K562 (cell line): ENCODE data around the gene PDIA5. TPM values are rescaled to one million over a fixed set of nuclear protein-coding genes. Genes with fewer than 3 reads are reported as not detected.
A peak's percentile ranks its signal among the peaks of the same experiment; 100 is the strongest.

ENCODE experiments used
- ATAC-seq: fragments of 200-7000 bp; cut with Tn5 transposase; 3 replicates; pipeline ENCODE4 v1.9.1; 2020; ENCODE audit warnings: moderate library complexity
- BruUV-seq: library from RNA; stranded (reverse); fragments of 400-500 nt; replicated peaks from 2 replicates; lab custom pipeline; 2021; lab: Mats Ljungman, UMichigan
- CTCF ChIA-PET: fragments of 300-600 bp; formaldehyde crosslinking; extraction: SDS; loops from one replicate; lab custom pipeline; 2021; ENCODE audit warnings: low intra/inter-chr PET ratio; lab: Yijun Ruan, JAX
- POLR2A ChIA-PET: fragments of 300-600, 350-650 bp; sonication (Branson Sonifier 250); formaldehyde crosslinking; extraction: SDS; loops from one replicate; lab custom pipeline; 2021; ENCODE audit warnings: antibody characterized with exemption, inconsistent platforms; lab: Yijun Ruan, JAX
- DNase-seq, 4 experiments: peaks; one replicate each; pipeline versions ENCODE4 v3.0.0 to v3.0.0-alpha.2; 2011 to 2018; ENCODE audit warnings: low spot score in 3 of 4, mixed read lengths in 3 of 4; ENCODE audit errors: extremely low read depth in 1 of 4
- FAIRE-seq: peaks from 2 replicates; lab custom pipeline; 2011; peaks lifted over from hg19 to GRCh38; lab: Jason Lieb, UNC
- H2AFZ ChIP-seq: 2 replicates; pipeline ENCODE4 v1.6.0; 2011; ENCODE audit warnings: low read depth, low read length, control low read depth, inconsistent platforms
- H3K27ac ChIP-seq: fragments of 200-600 bp; 3 replicates; pipeline ENCODE4 v1.8.0; 2011; ENCODE audit warnings: low read depth, mild to moderate bottlenecking, control low read depth, inconsistent platforms, low read length, moderate library complexity, mixed read lengths; ENCODE audit errors: extremely low read depth
- H3K27me3 ChIP-seq, 2 experiments: fragments of 300-600 bp in 1 of 2; 2 replicates in 1 of 2; 3 replicates in 1 of 2; pipeline versions ENCODE4 v1.6.0 to v1.8.0; 2011; ENCODE audit warnings: inconsistent platforms in 2 of 2, low read length in 2 of 2, mild to moderate bottlenecking in 1 of 2, mixed read lengths in 1 of 2, moderate library complexity in 1 of 2; ENCODE audit not compliant: control insufficient read depth in 2 of 2, insufficient read depth in 2 of 2
- H3K36me3 ChIP-seq: fragments of 300-600 bp; 3 replicates; pipeline ENCODE4 v1.8.0; 2011; ENCODE audit warnings: mild to moderate bottlenecking, low read length, inconsistent platforms; ENCODE audit not compliant: control insufficient read depth, insufficient read depth
- H3K4me1 ChIP-seq, 2 experiments: fragments of 200-600 bp in 1 of 2; replicated peaks in 1 of 2; 2 replicates in 1 of 2; 3 replicates in 1 of 2; pipeline versions ENCODE4 v1.5.1 to v1.8.0; 2011; ENCODE audit warnings: inconsistent platforms in 2 of 2, low read length in 2 of 2, mild to moderate bottlenecking in 1 of 2, mixed read lengths in 1 of 2, moderate library complexity in 1 of 2; ENCODE audit not compliant: control insufficient read depth in 2 of 2, insufficient read depth in 2 of 2
- H3K4me2 ChIP-seq: 2 replicates; pipeline ENCODE4 v1.6.1; 2011; ENCODE audit warnings: low read length, control low read depth, inconsistent platforms, mixed read lengths; ENCODE audit not compliant: insufficient read depth
- H3K4me3 ChIP-seq: fragments of 200-600 bp; sonication (generic), shearing (Covaris generic); 2 replicates; pipeline ENCODE4 v1.5.1; 2016; ENCODE audit warnings: control low read depth, inconsistent platforms
- H3K79me2 ChIP-seq: fragments of 200-600 bp; 3 replicates; pipeline ENCODE4 v1.8.0; 2011; ENCODE audit warnings: low read length, inconsistent platforms; ENCODE audit not compliant: control insufficient read depth, insufficient read depth
- H3K9ac ChIP-seq, 2 experiments: 2 replicates each; pipeline versions ENCODE4 v1.6.0 to v1.6.1; 2011; ENCODE audit warnings: low read depth in 2 of 2, low read length in 2 of 2, control low read depth in 1 of 2, inconsistent platforms in 1 of 2, mild to moderate bottlenecking in 1 of 2, mixed read lengths in 1 of 2; ENCODE audit not compliant: insufficient read depth in 1 of 2
- H3K9me1 ChIP-seq: one replicate; pipeline ENCODE4 v1.6.0; 2011; ENCODE audit warnings: inconsistent platforms, mild to moderate bottlenecking, low read length, moderate library complexity; ENCODE audit not compliant: control insufficient read depth, insufficient read depth
- H3K9me3 ChIP-seq: replicated peaks from 2 replicates; pipeline ENCODE4 v1.5.1; 2011; ENCODE audit warnings: low read depth, low read length, inconsistent platforms; ENCODE audit not compliant: control insufficient read depth, insufficient read depth
- H4K20me1 ChIP-seq: replicated peaks from 2 replicates; pipeline ENCODE4 v1.6.1; 2011; ENCODE audit warnings: low read length, inconsistent platforms, mixed read lengths; ENCODE audit not compliant: control insufficient read depth, insufficient read depth
- SMARCA4 ChIP-seq: fragments of 450-650 bp; IDR thresholded peaks from 2 replicates; pipeline ENCODE4 v1.6.1; 2016
- TARDBP ChIP-seq: fragments of 450-650 bp; IDR thresholded peaks from 2 replicates; pipeline ENCODE4 v1.6.1; 2016
- ZKSCAN3 ChIP-seq: fragments of 250-450 bp; sonication (Bioruptor Pico); IDR thresholded peaks from 2 replicates; pipeline ENCODE4 v1.4.0; 2020
- WGBS: fragments of 100-300 bp; shearing (Covaris generic); methylation state at CpG from one replicate; pipeline ENCODE4 v1.1.6; 2016; ENCODE audit warnings: low coverage, mixed read lengths; ENCODE audit not compliant: insufficient coverage; ENCODE audit errors: missing lambda C conversion rate; 5-methylcytosine and 5-hydroxymethylcytosine counted together
- in situ Hi-C: fragments of 300-500 bp; cut with MboI; formaldehyde crosslinking; loops from 4 replicates; pipeline ENCODE4 v1.15.0; 2018; ENCODE audit warnings: inconsistent platforms, mixed read lengths
- intact Hi-C: fragments of 100-400 bp; cut with micrococcal nuclease; formaldehyde crosslinking; loops from 2 replicates; pipeline ENCODE4 v1.14.2; 2022
- polyA plus RNA-seq, 8 experiments: library from polyadenylated mRNA; depleted of rRNA in 4 of 8; stranded (reverse) in 5 of 8; unstranded in 3 of 8; fragments of >200 nt; fragmentation: Nextera tagmentation in 2 of 8; fragmentation: Illumina TruSeq in 1 of 8; extraction: Ambion mirVana in 2 of 8; extraction: Trizol in 1 of 8; gene quantifications; 2 replicates each; pipeline versions ENCODE4 v1.2.1 to v1.2.3, GENCODE V29; 2011 to 2014; ENCODE audit warnings: inconsistent platforms in 1 of 8, missing spikeins in 1 of 8
- total RNA-seq, 7 experiments: library from RNA; depleted of rRNA in 6 of 7; stranded (reverse); fragments of >200 nt in 6 of 7; fragmentation: Illumina TruSeq in 2 of 7; extraction: Trizol in 2 of 7; gene quantifications; 2 replicates each; pipeline versions ENCODE4 v1.2.1 to v1.2.3, GENCODE V29; 2011 to 2021; ENCODE audit warnings: low replicate concordance in 1 of 7
- TF ChIP-seq, protein P1 (sequence below), 2 experiments: fragments of 450-650 bp in 1 of 2; sonication (generic) in 1 of 2; formaldehyde crosslinking in 1 of 2; IDR thresholded peaks; 2 replicates each; pipeline versions ENCODE4 v1.7.1 to v1.9.0; 2016 to 2022; ENCODE audit warnings: inconsistent platforms in 1 of 2, mild to moderate bottlenecking in 1 of 2, missing genetic modification reagents in 1 of 2
- TF ChIP-seq, protein P2 (sequence below): sonication (generic); formaldehyde crosslinking; IDR thresholded peaks from 2 replicates; pipeline ENCODE4 v1.8.1; 2023; ENCODE audit warnings: mild to moderate bottlenecking, missing genetic modification reagents

The PDIA5 gene
- total and polyA plus RNA-seq, 9 of the 15 experiments (the other 6 are each of a cell fraction or from before 2014, with no cell fraction given): 3.4 to 31.8 (median 19.6) TPM

DNA sequence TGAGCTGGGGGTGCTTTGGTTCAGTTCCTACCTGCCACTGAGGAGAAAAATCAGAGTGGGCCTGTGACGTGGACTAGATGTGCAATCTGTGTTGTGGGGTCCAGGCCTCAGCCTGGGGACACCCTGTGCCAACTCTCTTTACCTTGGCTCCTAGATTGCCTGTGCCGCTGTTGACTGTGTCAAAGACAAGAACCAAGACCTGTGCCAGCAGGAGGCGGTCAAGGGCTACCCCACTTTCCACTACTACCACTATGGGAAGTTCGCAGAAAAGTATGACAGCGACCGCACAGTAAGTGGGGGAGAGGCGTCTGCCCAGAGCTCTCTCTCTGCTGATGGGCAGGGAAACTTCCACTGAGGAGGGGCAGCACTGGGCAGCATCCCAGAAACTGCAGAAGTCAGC, 94.3 kb downstream of the PDIA5 start:
- Histone ChIP-seq H3K27ac (no peak overlapping the region), H2AFZ (no peak overlapping the region), H3K9me1 (no peaks in the 10 kb centered on the region), H3K9me3 (no peaks in the 10 kb centered on the region), H3K4me1 (no peaks in the 10 kb centered on the region), H3K79me2 (no peaks in the 10 kb centered on the region), H3K4me3 (no peak overlapping the region), H3K4me2 (no peak overlapping the region), H3K27me3 (no peaks in the 10 kb centered on the region), H3K36me3 (peaks cover 66% of the 10 kb centered on the region; the same call in 2 of the 3 replicates), H4K20me1 (no peaks in the 10 kb centered on the region), H3K9ac (no peak overlapping the region; a peak in 1 of 4 replicates)
- FAIRE-seq (no peak), DNase-seq (no peak), ATAC-seq (peak; percentile 42; the same call in 2 of the 3 replicates)
- 95% methylated on average over 2 of the region's 7 CpGs for WGBS
- ChIA-PET POLR2A (no interaction called here), CTCF (no interaction called here)
- BruUV-seq: no TSS peak
- TF ChIP-seq, protein P1, sequence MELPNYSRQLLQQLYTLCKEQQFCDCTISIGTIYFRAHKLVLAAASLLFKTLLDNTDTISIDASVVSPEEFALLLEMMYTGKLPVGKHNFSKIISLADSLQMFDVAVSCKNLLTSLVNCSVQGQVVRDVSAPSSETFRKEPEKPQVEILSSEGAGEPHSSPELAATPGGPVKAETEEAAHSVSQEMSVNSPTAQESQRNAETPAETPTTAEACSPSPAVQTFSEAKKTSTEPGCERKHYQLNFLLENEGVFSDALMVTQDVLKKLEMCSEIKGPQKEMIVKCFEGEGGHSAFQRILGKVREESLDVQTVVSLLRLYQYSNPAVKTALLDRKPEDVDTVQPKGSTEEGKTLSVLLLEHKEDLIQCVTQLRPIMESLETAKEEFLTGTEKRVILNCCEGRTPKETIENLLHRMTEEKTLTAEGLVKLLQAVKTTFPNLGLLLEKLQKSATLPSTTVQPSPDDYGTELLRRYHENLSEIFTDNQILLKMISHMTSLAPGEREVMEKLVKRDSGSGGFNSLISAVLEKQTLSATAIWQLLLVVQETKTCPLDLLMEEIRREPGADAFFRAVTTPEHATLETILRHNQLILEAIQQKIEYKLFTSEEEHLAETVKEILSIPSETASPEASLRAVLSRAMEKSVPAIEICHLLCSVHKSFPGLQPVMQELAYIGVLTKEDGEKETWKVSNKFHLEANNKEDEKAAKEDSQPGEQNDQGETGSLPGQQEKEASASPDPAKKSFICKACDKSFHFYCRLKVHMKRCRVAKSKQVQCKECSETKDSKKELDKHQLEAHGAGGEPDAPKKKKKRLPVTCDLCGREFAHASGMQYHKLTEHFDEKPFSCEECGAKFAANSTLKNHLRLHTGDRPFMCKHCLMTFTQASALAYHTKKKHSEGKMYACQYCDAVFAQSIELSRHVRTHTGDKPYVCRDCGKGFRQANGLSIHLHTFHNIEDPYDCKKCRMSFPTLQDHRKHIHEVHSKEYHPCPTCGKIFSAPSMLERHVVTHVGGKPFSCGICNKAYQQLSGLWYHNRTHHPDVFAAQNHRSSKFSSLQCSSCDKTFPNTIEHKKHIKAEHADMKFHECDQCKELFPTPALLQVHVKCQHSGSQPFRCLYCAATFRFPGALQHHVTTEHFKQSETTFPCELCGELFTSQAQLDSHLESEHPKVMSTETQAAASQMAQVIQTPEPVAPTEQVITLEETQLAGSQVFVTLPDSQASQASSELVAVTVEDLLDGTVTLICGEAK (IDR thresholded peaks at IDR 0.05): no peak
- TF ChIP-seq, protein P1 (CRISPR knock-in tag; IDR thresholded peaks at IDR 0.05): no peak
- no peak for TF ChIP-seq TARDBP
- TF ChIP-seq, protein P2, sequence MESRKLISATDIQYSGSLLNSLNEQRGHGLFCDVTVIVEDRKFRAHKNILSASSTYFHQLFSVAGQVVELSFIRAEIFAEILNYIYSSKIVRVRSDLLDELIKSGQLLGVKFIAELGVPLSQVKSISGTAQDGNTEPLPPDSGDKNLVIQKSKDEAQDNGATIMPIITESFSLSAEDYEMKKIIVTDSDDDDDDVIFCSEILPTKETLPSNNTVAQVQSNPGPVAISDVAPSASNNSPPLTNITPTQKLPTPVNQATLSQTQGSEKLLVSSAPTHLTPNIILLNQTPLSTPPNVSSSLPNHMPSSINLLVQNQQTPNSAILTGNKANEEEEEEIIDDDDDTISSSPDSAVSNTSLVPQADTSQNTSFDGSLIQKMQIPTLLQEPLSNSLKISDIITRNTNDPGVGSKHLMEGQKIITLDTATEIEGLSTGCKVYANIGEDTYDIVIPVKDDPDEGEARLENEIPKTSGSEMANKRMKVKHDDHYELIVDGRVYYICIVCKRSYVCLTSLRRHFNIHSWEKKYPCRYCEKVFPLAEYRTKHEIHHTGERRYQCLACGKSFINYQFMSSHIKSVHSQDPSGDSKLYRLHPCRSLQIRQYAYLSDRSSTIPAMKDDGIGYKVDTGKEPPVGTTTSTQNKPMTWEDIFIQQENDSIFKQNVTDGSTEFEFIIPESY: peak; percentile 93
- no peak for TF ChIP-seq SMARCA4
- TF ChIP-seq ZKSCAN3 (CRISPR knock-in tag): no peak
- in situ Hi-C loops: no loop called here
- intact Hi-C loops: no loop called here
